ENCODE measurements around the gene TMEM200A.
"Not testable (repeated sequence)": the region's sequence is repeated elsewhere in the genome, so short reads cannot be mapped to it uniquely, and the experiment has no call there.

TMEM200A gene

GRCh38 chr6:130365166-130366106 is at the start of gene TMEM200A:
Gene TMEM200A, plus strand, starts transcription at chr6:130366017. Its CDS starts 74,406 bp downstream, at chr6:130440423.
- DNase-seq, result peak; percentile 88

GRCh38 chr6:130320908-130321307 is 44.9 kb upstream of the TMEM200A start:
- no peak for DNase-seq

DNA sequence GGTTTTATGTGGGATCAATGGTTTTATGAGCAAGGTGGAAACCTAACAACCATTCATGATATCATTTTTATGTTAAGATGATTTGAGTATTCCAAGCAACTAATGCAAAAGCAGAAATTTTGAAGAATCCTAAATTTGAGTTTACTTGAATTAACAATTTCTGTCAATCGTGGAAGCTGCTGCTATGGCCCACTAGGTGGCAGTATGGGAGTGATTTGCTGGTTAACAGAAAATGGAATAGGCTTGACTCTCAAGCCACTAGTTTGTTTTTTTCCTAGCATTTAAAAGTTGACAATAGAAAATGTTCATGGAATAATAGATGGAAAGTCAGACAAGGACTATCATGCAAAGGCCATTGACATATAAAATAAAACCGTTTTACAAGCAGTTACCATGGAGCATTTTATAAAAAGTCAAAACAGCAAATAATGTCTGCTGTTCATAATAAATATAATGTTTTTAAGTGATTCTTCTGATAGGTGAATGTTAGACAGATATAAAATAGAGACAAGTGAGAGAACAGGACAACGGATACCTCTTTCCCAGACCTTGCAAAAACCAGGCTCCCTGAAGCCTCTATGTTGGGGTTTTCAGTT is 43.0 kb upstream of the TMEM200A start:
- DNase-seq, result peak; percentile 53

- DNase-seq, result no peak
Measured at GRCh38 chr6:130324657-130325056, 41.2 kb upstream of the TMEM200A start.

DNA sequence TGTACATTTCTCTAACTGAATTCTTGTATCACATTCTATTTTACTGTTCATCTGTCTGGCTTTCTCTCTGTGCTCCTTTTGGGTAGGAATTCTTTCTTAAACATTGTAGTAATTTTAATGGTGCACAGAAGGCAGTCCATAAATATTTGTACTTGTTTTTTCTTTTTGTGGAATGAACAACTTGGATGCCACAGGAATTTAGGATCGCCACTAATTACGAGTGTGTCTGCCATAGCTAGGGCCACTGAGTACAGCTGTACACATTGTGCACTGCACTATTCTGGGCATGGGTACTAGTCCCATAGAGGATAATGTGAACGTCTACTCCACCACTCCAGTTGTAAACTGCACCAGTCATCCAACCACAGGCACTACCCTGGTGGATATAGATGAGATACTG is 39.3 kb upstream of the TMEM200A start:
- no peak for DNase-seq

- no peak for DNase-seq
Measured at GRCh38 chr6:130337534-130337933, 28.3 kb upstream of the TMEM200A start.

DNA sequence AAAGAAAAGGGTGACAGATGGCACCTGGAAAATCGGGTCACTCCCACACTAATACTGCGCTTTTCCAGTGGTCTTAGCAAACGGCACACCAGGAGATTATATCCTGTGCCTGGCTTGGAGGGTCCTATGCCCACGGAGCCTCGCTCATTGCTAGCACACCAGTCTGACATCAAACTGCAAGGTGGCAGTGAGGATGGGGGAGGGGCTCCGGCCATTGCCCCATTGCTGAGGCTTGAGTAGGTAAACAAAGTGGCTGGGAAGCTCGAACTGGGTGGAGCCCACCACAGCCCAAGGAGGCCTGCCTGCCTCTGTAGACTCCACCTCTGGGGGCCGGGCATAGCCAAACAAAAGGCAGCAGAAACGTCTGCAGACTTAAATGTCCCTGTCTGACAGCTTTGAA is 19.5 kb upstream of the TMEM200A start:
- DNase-seq, result not testable (repeated sequence)

DNA sequence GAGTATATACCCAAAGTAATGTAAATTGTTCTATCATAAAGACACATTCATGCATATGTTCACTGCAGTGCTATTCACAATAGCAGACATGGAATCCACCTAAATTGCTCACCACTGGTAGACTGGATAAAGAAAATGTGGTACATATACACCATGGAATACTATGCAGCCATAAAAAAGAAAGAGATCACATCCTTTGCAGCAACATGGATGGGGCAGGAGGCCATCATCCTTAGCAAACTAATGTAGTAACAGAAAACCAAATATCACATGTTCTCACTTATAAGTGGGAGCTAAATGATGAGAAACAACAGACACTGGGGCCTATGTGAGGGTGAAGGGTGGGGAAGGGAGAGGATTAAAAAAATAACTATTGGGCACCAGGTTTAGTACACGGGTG is 11.5 kb upstream of the TMEM200A start:
- DNase-seq, result no peak

GRCh38 chr6:130355572-130355971 is 10.2 kb upstream of the TMEM200A start:
- no peak for DNase-seq

GRCh38 chr6:130357436-130357835 is 8.4 kb upstream of the TMEM200A start:
- DNase-seq, result no peak

GRCh38 chr6:130359736-130360135 is 6.1 kb upstream of the TMEM200A start:
- no peak for DNase-seq

DNA sequence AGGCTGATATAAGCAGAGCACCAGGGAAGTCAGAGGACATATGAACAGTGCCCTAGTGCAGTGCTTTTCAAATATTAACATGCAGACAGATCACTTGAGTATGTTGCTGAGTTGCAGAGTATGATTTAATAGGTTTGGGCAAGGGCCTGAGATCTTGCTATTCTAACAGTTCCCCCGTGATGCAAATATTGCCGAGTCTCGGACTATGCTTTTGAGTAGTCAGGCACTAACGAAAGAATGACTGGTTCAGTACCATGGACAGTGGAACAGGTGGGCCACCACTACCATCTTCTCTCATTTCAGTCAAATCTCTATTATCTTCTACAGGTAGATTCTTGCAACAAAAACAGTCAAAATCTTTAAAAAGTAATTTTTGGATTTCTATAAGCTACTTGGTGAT is 3.7 kb upstream of the TMEM200A start:
- no peak for DNase-seq

DNA sequence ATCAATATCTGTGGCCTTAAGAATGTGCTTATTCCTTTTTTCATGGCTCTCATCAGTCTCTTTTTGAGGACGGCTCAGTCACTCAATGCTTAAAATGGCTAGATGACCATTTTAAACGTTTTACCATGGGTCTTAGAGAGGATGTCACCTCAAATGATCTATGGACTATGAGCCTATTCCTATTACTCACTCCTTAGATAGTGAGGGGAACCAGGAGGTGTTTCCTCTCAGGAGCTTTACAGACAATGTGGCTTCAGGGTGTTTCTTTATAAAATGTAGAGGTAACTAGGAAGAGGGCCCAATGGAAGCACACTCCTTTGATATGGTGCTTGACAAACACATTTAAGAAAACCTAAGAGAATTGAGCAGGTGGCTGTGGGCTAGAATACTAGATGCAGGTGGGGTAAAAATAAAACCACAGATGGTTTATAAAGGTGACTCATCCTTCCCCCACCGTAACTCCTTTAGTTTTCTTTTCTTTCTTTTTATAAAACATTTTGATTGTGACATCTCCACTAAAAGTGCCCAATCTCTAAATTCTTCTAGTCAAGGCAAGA is 1.5 kb upstream of the TMEM200A start:
- no peak for DNase-seq

DNA sequence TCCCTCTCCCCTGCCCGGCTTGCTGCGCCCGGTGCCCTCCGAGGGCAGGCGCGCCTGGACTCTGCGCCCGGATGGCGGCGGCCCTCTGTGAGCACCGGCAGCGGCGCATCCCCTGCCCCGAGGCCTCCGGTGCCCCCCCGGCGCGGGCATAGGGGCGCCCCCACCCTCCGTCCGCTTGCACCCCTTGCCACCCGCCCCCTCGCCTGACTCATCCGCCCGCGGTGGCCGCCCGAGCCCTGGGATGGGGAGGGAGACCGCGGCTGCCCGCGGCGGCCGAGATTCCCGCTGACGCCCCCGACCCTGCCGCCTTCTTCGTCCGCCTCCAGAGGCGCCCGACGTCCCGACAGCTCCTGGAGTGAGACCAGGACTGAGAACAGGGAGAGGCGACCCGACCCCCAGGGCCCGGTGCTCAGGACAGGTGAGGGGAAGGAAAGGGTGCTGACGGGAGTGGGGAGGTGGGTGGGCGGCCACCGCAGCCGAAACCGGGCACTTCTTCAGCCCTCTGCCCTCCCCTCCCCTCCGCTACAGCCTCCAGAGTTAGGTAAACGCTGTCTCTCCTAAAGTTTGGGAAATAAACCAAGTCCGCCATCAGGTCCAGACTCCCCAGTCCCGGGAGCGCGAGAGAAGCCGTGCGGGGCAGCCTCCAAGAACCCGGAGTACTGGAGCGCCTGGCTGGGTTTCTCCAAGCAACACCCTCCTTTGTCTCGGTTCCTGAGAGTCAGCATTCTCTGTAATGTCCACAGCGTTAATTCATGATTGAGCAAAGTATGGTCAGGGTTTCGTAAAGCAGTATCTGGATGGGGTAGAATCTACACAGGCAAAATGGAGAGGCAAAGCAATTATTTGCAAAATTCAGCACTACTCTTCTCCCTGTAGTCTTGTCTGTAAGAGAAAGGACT is 539 bp downstream of the TMEM200A start:
- peak; percentile 74 for DNase-seq

DNA sequence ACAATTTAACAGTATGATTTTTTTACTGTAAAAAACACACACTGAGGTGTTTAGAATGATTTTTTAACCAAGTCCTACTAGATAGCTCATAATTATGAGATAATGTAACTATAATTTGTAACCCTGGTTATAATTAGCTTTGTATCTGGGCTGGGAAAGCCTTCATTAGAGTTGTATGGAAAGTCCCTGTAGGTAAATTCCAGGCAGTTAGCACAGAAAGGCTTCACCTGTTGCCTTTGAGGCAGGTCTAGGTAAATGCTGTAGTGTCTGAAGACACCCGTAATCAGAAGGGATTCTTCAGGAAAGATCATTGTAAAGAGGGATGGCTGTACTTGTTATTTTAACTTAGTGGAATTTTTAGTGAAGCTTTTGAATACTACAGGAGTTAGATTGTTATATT is 1.9 kb downstream of the TMEM200A start:
- DNase-seq, result no peak

DNA sequence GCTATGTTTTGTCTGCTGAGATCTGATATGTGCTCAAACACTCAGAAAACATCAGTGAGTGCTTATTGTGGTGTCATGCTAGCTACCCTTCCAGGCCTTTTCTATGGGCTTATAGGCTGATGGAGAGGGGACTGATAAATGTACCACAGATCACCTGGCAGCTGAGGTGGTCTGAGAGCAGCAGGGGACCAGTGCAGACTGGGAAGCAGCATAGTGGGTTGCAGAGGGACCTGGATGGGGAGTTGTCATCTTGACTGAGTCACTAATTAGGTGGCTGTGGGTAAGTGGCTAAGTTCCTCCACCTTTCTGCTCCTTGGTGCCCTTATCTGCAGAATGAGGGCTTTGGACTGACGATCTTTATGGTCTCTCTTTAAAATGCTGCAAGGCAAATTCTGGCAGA is 2.8 kb downstream of the TMEM200A start:
- no peak for DNase-seq

- no peak for DNase-seq
Measured at GRCh38 chr6:130369831-130370230, 4.0 kb downstream of the TMEM200A start.

DNA sequence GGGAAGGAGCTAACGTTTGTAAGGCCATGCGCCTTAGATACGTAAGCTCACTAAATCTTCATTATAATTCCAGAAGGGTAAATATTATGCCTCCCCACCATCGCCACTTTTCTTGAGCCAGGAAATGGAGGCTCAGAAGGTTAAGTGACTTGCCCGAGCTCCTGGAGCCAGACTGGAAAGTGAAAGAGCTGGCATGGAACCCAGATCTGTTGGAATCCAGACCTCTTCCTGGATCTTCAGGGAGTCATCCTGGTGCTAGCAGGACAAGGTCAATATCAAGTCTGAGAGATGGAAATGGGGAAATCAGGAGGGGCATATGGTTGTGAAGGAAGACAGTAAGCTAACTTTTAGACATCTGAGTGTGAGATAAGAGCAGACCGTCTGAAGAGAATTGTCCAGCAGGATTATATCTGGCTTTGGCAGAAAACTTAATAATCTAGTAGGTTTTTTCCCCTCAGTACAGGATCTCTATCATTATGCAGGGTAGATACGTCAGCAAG is 6.2 kb downstream of the TMEM200A start:
- no peak for DNase-seq

DNA sequence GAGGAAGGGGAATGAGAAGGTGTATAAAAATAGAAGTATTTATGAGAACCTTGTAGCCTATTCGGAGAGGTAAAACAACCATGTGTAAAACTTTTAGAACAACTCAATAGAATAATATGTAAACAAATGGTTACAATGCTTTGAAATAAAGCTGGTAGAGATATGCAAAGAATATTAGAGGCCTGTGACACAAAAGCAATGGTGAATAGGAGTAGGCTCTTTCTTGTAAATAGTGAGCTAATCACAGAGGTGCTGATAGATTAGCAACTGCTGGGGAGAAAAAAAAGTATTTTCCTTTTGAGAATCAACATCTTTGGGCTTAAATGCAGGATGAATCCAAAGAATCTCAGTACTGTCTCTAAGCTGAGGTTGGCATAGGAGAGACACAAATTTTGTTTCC is 7.0 kb downstream of the TMEM200A start:
- DNase-seq, result no peak

DNA sequence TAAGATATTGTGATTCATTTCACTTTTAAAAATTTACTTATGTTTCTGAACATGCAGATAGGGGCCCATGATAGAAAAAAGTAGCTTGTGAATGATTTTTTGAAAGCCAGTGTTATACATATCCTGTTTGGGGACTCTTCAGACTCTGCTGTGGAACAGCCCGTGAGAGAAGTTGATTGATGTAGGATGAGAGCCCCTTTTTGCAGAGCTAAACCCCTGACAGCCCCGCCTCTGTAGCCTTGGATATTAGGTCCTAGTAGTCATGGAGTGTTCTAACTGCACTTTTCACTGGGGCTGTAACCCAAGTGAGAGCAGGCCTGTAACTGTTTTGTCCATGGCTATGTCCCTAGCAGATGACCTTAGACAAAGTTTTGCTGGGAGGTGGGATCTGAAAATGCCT is 8.2 kb downstream of the TMEM200A start:
- DNase-seq, result no peak

- DNase-seq, result no peak
Measured at GRCh38 chr6:130376936-130377335, 11.1 kb downstream of the TMEM200A start.

- DNase-seq, result no peak
Measured at GRCh38 chr6:130377371-130377770, 11.6 kb downstream of the TMEM200A start.

- DNase-seq, result no peak
Measured at GRCh38 chr6:130377915-130378314, 12.1 kb downstream of the TMEM200A start.

All from right forelimb (tissue), 1 donor.